Endothelial cell of umbilical vein (primary cell): Measurements from ENCODE around the gene MTFP1.

Source experiments
- CTCF ChIP-seq, 2 donors: IDR thresholded peaks; 1 replicate in 1 of 2; 2 replicates in 1 of 2; pipeline ENCODE4 v1.5.1; 2011; ENCODE audit warnings: low read length in 2 of 2, mild to moderate bottlenecking in 2 of 2, moderate library complexity in 2 of 2, control low read depth in 1 of 2, inconsistent platforms in 1 of 2, low read depth in 1 of 2; ENCODE audit not compliant: insufficient read depth in 1 of 2; ENCODE audit errors: extremely low read depth in 1 of 2
- EZH2 ChIP-seq: IDR thresholded peaks from 2 replicates; pipeline ENCODE4 v1.6.1; 2012; ENCODE audit warnings: borderline replicate concordance, low read depth, mild to moderate bottlenecking, moderate library complexity, low read length, inconsistent platforms; ENCODE audit not compliant: severe bottlenecking
- FOS ChIP-seq: IDR thresholded peaks from 2 replicates; pipeline ENCODE4 v1.6.1; 2011; ENCODE audit warnings: mild to moderate bottlenecking, low read length, moderate library complexity, borderline replicate concordance; ENCODE audit not compliant: insufficient read depth
- GATA2 ChIP-seq: IDR thresholded peaks from 2 replicates; pipeline ENCODE4 v1.7.0; 2011; ENCODE audit warnings: low read depth, mild to moderate bottlenecking, moderate library complexity, mixed read lengths, low read length; ENCODE audit not compliant: insufficient read length, insufficient read depth
- JUN ChIP-seq: IDR thresholded peaks from 2 replicates; pipeline ENCODE4 v1.6.1; 2011; ENCODE audit warnings: borderline replicate concordance, low read depth; ENCODE audit not compliant: insufficient read length, insufficient read depth
- POLR2A ChIP-seq: IDR thresholded peaks from 2 replicates; pipeline ENCODE4 v1.6.1; 2012; ENCODE audit warnings: low read depth, mild to moderate bottlenecking, control low read depth, low read length
- POLR2AphosphoS5 ChIP-seq: IDR thresholded peaks from 2 replicates; pipeline ENCODE4 v1.6.1; 2012; ENCODE audit warnings: low read depth, mild to moderate bottlenecking, control low read depth, low read length, moderate library complexity; ENCODE audit not compliant: insufficient read depth

- TF ChIP-seq JUN (peak; percentile 54), POLR2A (no peak), CTCF (IDR thresholded peaks at IDR 0.05; ENCODE audit: extremely low read depth in 1 of 2, insufficient read depth in 1 of 2, low read depth in 1 of 2, low read length in 2 of 2) (no peak), POLR2AphosphoS5 (no peak), GATA2 (peak; percentile 47), EZH2 (no peak), FOS (no peak)
These were observed 5.0 kb upstream of the MTFP1 start for GRCh38 chr22:30420347-30421125.
